Natural killer cell (primary cell): ENCODE measurements around the gene TANGO2. TPM values are rescaled to one million over a fixed set of nuclear protein-coding genes. Genes with fewer than 3 reads are reported as not detected.
A peak's percentile ranks its signal among the peaks of the same experiment; 100 is the strongest.

Source experiments
- ATAC-seq, 3 donors: fragments of 150-1000 bp in 2 of 3; fragments of 200-7000 bp in 1 of 3; cut with Tn5 transposase; 1 replicate in 1 of 3; 2 replicates in 2 of 3; pipeline ENCODE4 v1.10.0; 2021; ENCODE audit warnings: mild to moderate bottlenecking in 2 of 3, moderate library complexity in 2 of 3
- DNase-seq, 2 donors: peaks; one replicate each; pipeline versions ENCODE4 v3.0.0 to v3.0.0-alpha.2; 2013 to 2021; ENCODE audit warnings: mixed read lengths in 1 of 2
- H3K27ac ChIP-seq: one replicate; pipeline ENCODE4 v1.5.1; 2013; ENCODE audit warnings: mild to moderate bottlenecking, low read length
- H3K27me3 ChIP-seq: one replicate; pipeline ENCODE4 v1.6.1; 2013; ENCODE audit warnings: low read length; ENCODE audit not compliant: control insufficient read depth, insufficient read depth
- H3K36me3 ChIP-seq: one replicate; pipeline ENCODE4 v1.6.1; 2013; ENCODE audit warnings: low read length; ENCODE audit not compliant: control insufficient read depth, insufficient read depth
- H3K4me1 ChIP-seq: one replicate; pipeline ENCODE4 v1.6.1; 2013; ENCODE audit warnings: low read length; ENCODE audit not compliant: control insufficient read depth, insufficient read depth
- H3K4me3 ChIP-seq: one replicate; pipeline ENCODE4 v1.5.1; 2013; ENCODE audit warnings: low read length
- H3K9me3 ChIP-seq: one replicate; pipeline ENCODE4 v1.6.1; 2013; ENCODE audit warnings: low read length; ENCODE audit not compliant: control insufficient read depth, insufficient read depth
- H3K27ac Mint-ChIP-seq, 2 donors: one replicate each; pipeline ENCODE4 v1.8.0; 2022; ENCODE audit warnings: mild to moderate bottlenecking in 2 of 2, mixed read lengths in 2 of 2, moderate library complexity in 1 of 2
- H3K27me3 Mint-ChIP-seq, 2 donors: one replicate each; pipeline ENCODE4 v1.8.0; 2022; ENCODE audit warnings: low read depth in 2 of 2, mixed read lengths in 2 of 2
- H3K36me3 Mint-ChIP-seq: one replicate; pipeline ENCODE4 v1.8.0; 2022; ENCODE audit warnings: mixed read lengths
- H3K4me1 Mint-ChIP-seq, 2 donors: one replicate each; pipeline ENCODE4 v1.8.0; 2022; ENCODE audit warnings: mixed read lengths in 2 of 2
- H3K4me3 Mint-ChIP-seq: one replicate; pipeline ENCODE4 v1.8.0; 2022; ENCODE audit warnings: mild to moderate bottlenecking, moderate library complexity, mixed read lengths
- H3K9me3 Mint-ChIP-seq, 2 donors: one replicate each; pipeline ENCODE4 v1.8.0; 2022; ENCODE audit warnings: mixed read lengths in 2 of 2
- CTCF ChIP-seq: fragments of 200-600 bp; IDR thresholded peaks from one replicate; pipeline ENCODE4 v1.8.0; 2022; ENCODE audit warnings: antibody characterized with exemption
- WGBS: methylation state at CpG from one replicate; pipeline ENCODE4 v1.1.7; 2013; ENCODE audit warnings: missing lambda C conversion rate; ENCODE audit not compliant: insufficient coverage; 5-methylcytosine and 5-hydroxymethylcytosine counted together
- intact Hi-C: fragments of 100-400 bp; cut with micrococcal nuclease; formaldehyde crosslinking; loops from one replicate; pipeline ENCODE4 v1.14.2; 2022
- total RNA-seq, 4 donors: library from RNA; stranded (reverse); fragments of 120-200 nt in 1 of 4; gene quantifications; one replicate each; pipeline versions ENCODE4 v1.2.3 to v1.2.4, GENCODE V29; 2013 to 2022

TANGO2 gene
- total RNA-seq, 3 donors from 2014 or later (not counting 1 experiment from before 2014, with no cell fraction given), result 33.3 to 53.0 (median 46.2) TPM

GRCh38 chr22:19972652-19973550 is 48.0 kb upstream of the TANGO2 start:
- no peaks in the 10 kb centered on the region for H3K36me3 Mint-ChIP-seq
- DNase-seq (no peak), ATAC-seq (no peak)
- H3K4me1 Mint-ChIP-seq, result peaks cover 40 to 53% of the 10 kb centered on the region in 2 donors
- H3K9me3 Mint-ChIP-seq, result no peaks in the 10 kb centered on the region
- H3K27me3 Mint-ChIP-seq, result no peaks in the 10 kb centered on the region
- Histone ChIP-seq H3K4me3 (no peak overlapping the region), H3K9me3 (no peaks in the 10 kb centered on the region), H3K36me3 (peaks cover 19% of the 10 kb centered on the region), H3K27ac (peak overlapping the region; percentile 61), H3K4me1 (peaks cover 64% of the 10 kb centered on the region), H3K27me3 (no peaks in the 10 kb centered on the region)
- 92% methylated on average over 50 of the region's 50 CpGs for WGBS
- H3K27ac Mint-ChIP-seq, result peak overlapping the region; percentile 84 to 85
- H3K4me3 Mint-ChIP-seq, result peak overlapping the region; percentile 17
- intact Hi-C loops, result loop anchor here (5.0 kb wide), 1 partner anchor 154 kb away; no protein-coding TSS in a partner anchor
- TF ChIP-seq CTCF, result no peak

GRCh38 chr22:19973551-19974267 is 47.2 kb upstream of the TANGO2 start:
- WGBS, result 95% methylated on average over 44 of the region's 46 CpGs
- Mint-ChIP-seq H3K27ac (peak overlapping the region; percentile 91 to 92), H3K27me3 (no peaks in the 10 kb centered on the region), H3K4me1 (peaks cover 40 to 53% of the 10 kb centered on the region in 2 donors), H3K9me3 (no peaks in the 10 kb centered on the region), H3K4me3 (peak overlapping the region; percentile 56), H3K36me3 (no peaks in the 10 kb centered on the region)
- H3K4me1 ChIP-seq, result peaks cover 64% of the 10 kb centered on the region
- DNase-seq, result no peak
- H3K36me3 ChIP-seq, result peaks cover 17% of the 10 kb centered on the region
- H3K27ac ChIP-seq, result peak overlapping the region; percentile 28
- H3K27me3 ChIP-seq, result no peaks in the 10 kb centered on the region
- H3K4me3 ChIP-seq, result no peak overlapping the region
- intact Hi-C loops, result loop anchor here (5.0 kb wide), 1 partner anchor 154 kb away; no protein-coding TSS in a partner anchor
- no peaks in the 10 kb centered on the region for H3K9me3 ChIP-seq
- no peak for ATAC-seq
- no peak for TF ChIP-seq CTCF

DNA sequence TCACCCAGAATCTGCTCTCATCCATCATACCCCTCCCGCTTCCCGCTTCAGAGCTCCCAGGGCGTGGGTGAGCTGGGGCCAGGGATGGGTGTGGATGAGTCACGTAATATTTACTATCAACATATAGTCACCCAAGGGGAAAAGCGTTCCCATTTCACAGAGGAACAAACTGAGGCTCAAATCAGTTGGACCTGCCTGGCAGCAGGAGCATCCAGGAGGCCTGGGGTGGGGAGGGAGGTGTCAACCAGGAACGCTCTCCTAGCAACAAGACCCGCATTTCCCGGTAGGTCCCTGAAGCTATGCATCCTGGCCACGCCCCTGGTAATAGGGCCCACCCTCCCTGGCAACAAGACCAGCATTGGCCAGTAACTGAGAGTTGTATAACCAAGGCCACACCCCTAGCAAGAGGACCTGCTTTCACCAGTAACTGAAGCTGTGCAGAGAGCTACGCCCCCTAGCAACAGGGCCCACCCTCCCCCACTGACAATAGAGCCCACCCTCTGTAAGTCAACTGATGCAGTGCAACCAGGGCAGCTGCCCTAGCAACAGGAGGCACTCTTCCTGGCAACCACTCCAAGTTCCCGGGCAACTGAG is 46.5 kb upstream of the TANGO2 start:
- Mint-ChIP-seq H3K4me3 (no peak overlapping the region), H3K27me3 (no peaks in the 10 kb centered on the region), H3K9me3 (no peaks in the 10 kb centered on the region), H3K36me3 (no peaks in the 10 kb centered on the region), H3K27ac (peak overlapping the region; percentile 91 to 92), H3K4me1 (peaks cover 40 to 53% of the 10 kb centered on the region in 2 donors)
- intact Hi-C loops, result loop anchor here (5.0 kb wide), 1 partner anchor 153 kb away; no protein-coding TSS in a partner anchor
- peaks cover 64% of the 10 kb centered on the region for H3K4me1 ChIP-seq
- no peak overlapping the region for H3K4me3 ChIP-seq
- no peaks in the 10 kb centered on the region for H3K9me3 ChIP-seq
- ATAC-seq (peak; percentile 66 to 70 (median 68)), DNase-seq (peak; percentile 42 to 51)
- peaks cover 12% of the 10 kb centered on the region for H3K36me3 ChIP-seq
- TF ChIP-seq CTCF, result no peak
- no peaks in the 10 kb centered on the region for H3K27me3 ChIP-seq
- peak overlapping the region; percentile 63 for H3K27ac ChIP-seq
- WGBS, result 35% methylated on average over 8 of the region's 11 CpGs
